Esophagus squamous epithelium (tissue), 5 donors: ENCODE data around the gene MGMT. TPM values are rescaled to one million over a fixed set of nuclear protein-coding genes. Genes with fewer than 3 reads are reported as not detected.

Experiments used
- DNase-seq: peaks from one replicate; lab custom pipeline; 2025; lab: John Stamatoyannopoulos, UW
- H3K27ac ChIP-seq, 4 donors: fragments of 200-600 bp; sonication (generic); one replicate each; pipeline ENCODE4 v1.5.1; 2016 to 2019; ENCODE audit warnings: mild to moderate bottlenecking in 1 of 4
- H3K27me3 ChIP-seq, 4 donors: fragments of 200-600 bp; sonication (generic); 1 replicate in 3 of 4; 2 replicates in 1 of 4; pipeline versions ENCODE4 v1.5.1 to v1.6.0; 2017 to 2021; ENCODE audit warnings: antibody characterized with exemption in 1 of 4
- H3K36me3 ChIP-seq, 3 donors: fragments of 200-600 bp; sonication (generic); one replicate each; pipeline ENCODE4 v1.5.1; 2016 to 2019
- H3K4me1 ChIP-seq, 3 donors: fragments of 200-600 bp; sonication (generic); one replicate each; pipeline ENCODE4 v1.5.1; 2017 to 2019
- H3K4me3 ChIP-seq, 4 donors: fragments of 200-600 bp; sonication (generic); 1 replicate in 3 of 4; 2 replicates in 1 of 4; pipeline ENCODE4 v1.5.1; 2016 to 2019; ENCODE audit warnings: mild to moderate bottlenecking in 2 of 4, moderate library complexity in 1 of 4
- H3K9me3 ChIP-seq, 3 donors: fragments of 200-600 bp; sonication (generic); one replicate each; pipeline ENCODE4 v1.5.1; 2016 to 2019
- POLR2A ChIP-seq, 4 donors: fragments of 450-650 bp; IDR thresholded peaks; one replicate each; pipeline ENCODE4 v1.6.1; 2017; ENCODE audit warnings: antibody characterized with exemption in 4 of 4, mild to moderate bottlenecking in 4 of 4, moderate library complexity in 3 of 4
- whole genome bisulfite sequencing, 2 donors: methylation state at CpG; one replicate each; pipeline ENCODE4 v1.1.5; 2018; 5-methylcytosine and 5-hydroxymethylcytosine counted together
- intact Hi-C: fragments of 100-400 bp; cut with DNase I; formaldehyde crosslinking; loops from one replicate; pipeline ENCODE4 v1.15.0; 2022
- total RNA-seq, 4 donors: library from RNA; depleted of rRNA; stranded (reverse); fragments of >200 nt; gene quantifications; one replicate each; pipeline ENCODE4 v1.1.0, GENCODE V29; 2016
- TF ChIP-seq, protein P1 (sequence below), 6 experiments: fragments of 450-650 bp in 4 of 6; fragments of 200-600 bp in 2 of 6; sonication (generic) in 2 of 6; IDR thresholded peaks; one replicate each; pipeline ENCODE4 v1.5.1; 2016 to 2019; ENCODE audit warnings: antibody characterized with exemption in 6 of 6, mild to moderate bottlenecking in 4 of 6, moderate library complexity in 4 of 6
- donor health status: DM: yes; HTN: yes; CAD: no.

Gene MGMT
- 10 to 100 TPM; 15.6 to 28.8 (median 18.4) TPM for total RNA-seq

DNA sequence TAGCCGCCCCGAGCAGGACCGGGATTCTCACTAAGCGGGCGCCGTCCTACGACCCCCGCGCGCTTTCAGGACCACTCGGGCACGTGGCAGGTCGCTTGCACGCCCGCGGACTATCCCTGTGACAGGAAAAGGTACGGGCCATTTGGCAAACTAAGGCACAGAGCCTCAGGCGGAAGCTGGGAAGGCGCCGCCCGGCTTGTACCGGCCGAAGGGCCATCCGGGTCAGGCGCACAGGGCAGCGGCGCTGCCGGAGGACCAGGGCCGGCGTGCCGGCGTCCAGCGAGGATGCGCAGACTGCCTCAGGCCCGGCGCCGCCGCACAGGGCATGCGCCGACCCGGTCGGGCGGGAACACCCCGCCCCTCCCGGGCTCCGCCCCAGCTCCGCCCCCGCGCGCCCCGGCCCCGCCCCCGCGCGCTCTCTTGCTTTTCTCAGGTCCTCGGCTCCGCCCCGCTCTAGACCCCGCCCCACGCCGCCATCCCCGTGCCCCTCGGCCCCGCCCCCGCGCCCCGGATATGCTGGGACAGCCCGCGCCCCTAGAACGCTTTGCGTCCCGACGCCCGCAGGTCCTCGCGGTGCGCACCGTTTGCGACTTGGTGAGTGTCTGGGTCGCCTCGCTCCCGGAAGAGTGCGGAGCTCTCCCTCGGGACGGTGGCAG is at the start of gene MGMT:
Gene MGMT (plus strand): TSS at position 539 of the 656 bp plus-strand sequence.
- Histone ChIP-seq H3K36me3 (peaks cover 0 to 13% (median 0%) of the 10 kb centered on the region in 3 donors), H3K4me1 (peaks cover 6 to 24% (median 12%) of the 10 kb centered on the region in 3 donors), H3K4me3 (peak within 1 kb of the TSS; percentile 83 to 95 (median 86)), H3K9me3 (no peaks in the 10 kb centered on the region), H3K27ac (peak within 1 kb of the TSS; percentile 84 to 90 (median 88)), H3K27me3 (no peaks in the 10 kb centered on the region)
- peak; percentile 72 for DNase-seq
- intact Hi-C loops: no loop called here
- TF ChIP-seq POLR2A (IDR thresholded peaks at IDR 0.05): peak in 2 of 4 donors; percentile 63 to 69
- TF ChIP-seq, protein P1, sequence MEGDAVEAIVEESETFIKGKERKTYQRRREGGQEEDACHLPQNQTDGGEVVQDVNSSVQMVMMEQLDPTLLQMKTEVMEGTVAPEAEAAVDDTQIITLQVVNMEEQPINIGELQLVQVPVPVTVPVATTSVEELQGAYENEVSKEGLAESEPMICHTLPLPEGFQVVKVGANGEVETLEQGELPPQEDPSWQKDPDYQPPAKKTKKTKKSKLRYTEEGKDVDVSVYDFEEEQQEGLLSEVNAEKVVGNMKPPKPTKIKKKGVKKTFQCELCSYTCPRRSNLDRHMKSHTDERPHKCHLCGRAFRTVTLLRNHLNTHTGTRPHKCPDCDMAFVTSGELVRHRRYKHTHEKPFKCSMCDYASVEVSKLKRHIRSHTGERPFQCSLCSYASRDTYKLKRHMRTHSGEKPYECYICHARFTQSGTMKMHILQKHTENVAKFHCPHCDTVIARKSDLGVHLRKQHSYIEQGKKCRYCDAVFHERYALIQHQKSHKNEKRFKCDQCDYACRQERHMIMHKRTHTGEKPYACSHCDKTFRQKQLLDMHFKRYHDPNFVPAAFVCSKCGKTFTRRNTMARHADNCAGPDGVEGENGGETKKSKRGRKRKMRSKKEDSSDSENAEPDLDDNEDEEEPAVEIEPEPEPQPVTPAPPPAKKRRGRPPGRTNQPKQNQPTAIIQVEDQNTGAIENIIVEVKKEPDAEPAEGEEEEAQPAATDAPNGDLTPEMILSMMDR (IDR thresholded peaks at IDR 0.05): no peak
- 0% methylated on average over 8 of the region's 85 CpGs; no CpG with 5 or more reads in 1 of the 2 donors for WGBS, 2 donors

DNA sequence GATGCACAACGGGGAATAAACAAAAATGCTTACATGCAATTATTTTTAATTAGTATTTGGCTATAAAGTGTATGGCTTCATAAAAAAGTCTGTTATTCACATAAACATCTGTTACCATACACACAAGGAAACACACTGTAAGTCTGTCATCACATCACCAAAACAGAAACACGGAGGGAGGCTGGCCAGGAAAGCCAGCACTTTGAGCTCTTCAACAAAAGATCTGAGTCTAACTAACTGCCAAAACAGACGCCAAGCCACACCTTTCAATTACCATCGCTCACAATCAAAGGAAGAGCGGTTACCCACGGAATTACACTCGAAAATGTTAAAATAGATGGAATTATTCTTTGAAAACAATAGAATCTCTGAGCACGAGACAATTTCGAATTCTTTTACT is 49.2 kb upstream of the MGMT start:
- 37 to 43% methylated on average over 9 of the region's 9 CpGs for WGBS, 2 donors
- intact Hi-C loops: no loop called here
- Histone ChIP-seq H3K4me1 (peaks cover 0 to 15% (median 0%) of the 10 kb centered on the region in 3 donors), H3K27ac (peak overlapping the region in 2 of 4 donors; percentile 21 to 62), H3K4me3 (no peak overlapping the region), H3K36me3 (no peaks in the 10 kb centered on the region), H3K27me3 (peaks cover 0 to 4% (median 0%) of the 10 kb centered on the region in 4 donors), H3K9me3 (no peaks in the 10 kb centered on the region)
- TF ChIP-seq POLR2A (IDR thresholded peaks at IDR 0.05): no peak
- TF ChIP-seq, protein P1 (IDR thresholded peaks at IDR 0.05): no peak
- DNase-seq: no peak

DNA sequence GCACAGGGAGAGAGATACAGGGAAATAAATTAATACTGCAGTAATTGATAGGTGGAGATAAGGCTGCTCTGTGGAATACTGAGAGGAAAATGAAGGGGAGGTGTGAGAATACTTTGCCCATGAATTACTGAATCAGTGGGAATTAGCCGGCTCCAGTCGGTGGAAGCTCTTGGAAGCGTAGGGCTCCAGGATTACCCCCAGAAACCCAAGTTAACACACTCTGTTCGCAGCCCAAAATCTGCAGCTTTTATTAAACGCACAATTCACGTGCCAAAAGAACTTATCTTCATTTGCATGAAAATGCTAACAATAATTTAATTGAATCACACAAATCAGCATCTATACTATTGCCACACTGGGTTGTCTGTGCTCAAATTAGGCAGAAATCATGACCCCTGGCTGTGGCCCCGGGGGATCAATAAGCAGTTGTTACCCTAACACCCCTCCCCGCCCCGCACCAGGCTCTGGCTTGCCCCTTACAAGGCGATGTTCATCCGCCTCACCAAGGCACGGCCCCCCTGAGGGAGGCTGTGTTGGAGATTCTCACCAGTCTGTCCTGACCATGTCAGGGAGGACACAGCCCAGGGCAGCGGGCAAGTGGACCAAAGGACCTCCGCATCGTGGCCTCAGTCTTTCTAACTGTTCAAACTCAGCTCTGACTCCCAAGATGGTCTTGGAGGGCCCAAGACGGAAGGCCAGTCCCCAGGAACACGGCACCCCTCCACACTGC is 48.4 kb upstream of the MGMT start:
- 80% methylated on average over 10 to 13 of the region's 17 CpGs for WGBS, 2 donors
- Histone ChIP-seq H3K27me3 (peaks cover 0 to 4% (median 0%) of the 10 kb centered on the region in 4 donors), H3K36me3 (no peaks in the 10 kb centered on the region), H3K9me3 (no peaks in the 10 kb centered on the region), H3K4me3 (no peak overlapping the region), H3K27ac (peak overlapping the region in 1 of 4 donors; percentile 62), H3K4me1 (peaks cover 0 to 15% (median 0%) of the 10 kb centered on the region in 3 donors)
- no peak for DNase-seq
- no peak for TF ChIP-seq POLR2A (IDR thresholded peaks at IDR 0.05)
- TF ChIP-seq, protein P1 (IDR thresholded peaks at IDR 0.05): no peak
- intact Hi-C loops: no loop called here

DNA sequence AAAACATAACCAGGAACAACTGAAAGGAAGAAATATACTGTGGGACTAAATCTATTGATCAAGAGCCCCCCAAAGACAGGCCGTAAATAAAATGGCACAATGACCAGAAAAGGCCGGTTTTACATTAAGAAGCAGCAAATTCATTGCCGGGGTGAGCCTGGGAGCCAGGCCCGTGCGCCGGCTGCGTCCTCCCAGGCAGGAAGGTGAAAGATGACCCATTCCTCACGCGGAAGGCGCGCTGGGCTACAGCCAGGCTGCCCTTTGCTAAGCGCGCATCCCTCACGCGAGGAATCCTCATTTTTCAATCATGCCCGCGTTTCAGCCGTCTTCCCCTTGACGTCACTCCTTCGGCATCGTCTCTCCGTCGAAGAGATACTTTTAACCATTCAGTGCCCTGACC is 47.6 kb upstream of the MGMT start:
- intact Hi-C loops: no loop called here
- DNase-seq: no peak
- no peak for TF ChIP-seq POLR2A (IDR thresholded peaks at IDR 0.05)
- TF ChIP-seq, protein P1 (IDR thresholded peaks at IDR 0.05): no peak

More for the DNA sequence above, 47.6 kb upstream of the MGMT start:
- Histone ChIP-seq H3K36me3 (no peaks in the 10 kb centered on the region), H3K9me3 (no peaks in the 10 kb centered on the region), H3K4me3 (no peak overlapping the region), H3K27ac (no peak overlapping the region), H3K4me1 (peaks cover 0 to 10% (median 0%) of the 10 kb centered on the region in 3 donors), H3K27me3 (peaks cover 0 to 4% (median 0%) of the 10 kb centered on the region in 4 donors)
- WGBS, 2 donors: 87 to 93% methylated on average over 18 to 23 of the region's 23 CpGs
